DND-41 (cell line): ENCODE data around the gene C5orf22.

ENCODE experiments used
- EZH2 ChIP-seq: IDR thresholded peaks from 3 replicates; pipeline ENCODE4 v1.6.1; 2012; ENCODE audit warnings: borderline replicate concordance, low read depth, mild to moderate bottlenecking, moderate library complexity, low read length, inconsistent platforms; ENCODE audit not compliant: severe bottlenecking
- TF ChIP-seq, protein P1 (sequence below): IDR thresholded peaks from 2 replicates; pipeline ENCODE4 v1.5.1; 2012; ENCODE audit warnings: borderline replicate concordance, low read length, moderate library complexity, mild to moderate bottlenecking; ENCODE audit not compliant: poor library complexity, severe bottlenecking; ENCODE audit errors: extremely low read depth

DNA sequence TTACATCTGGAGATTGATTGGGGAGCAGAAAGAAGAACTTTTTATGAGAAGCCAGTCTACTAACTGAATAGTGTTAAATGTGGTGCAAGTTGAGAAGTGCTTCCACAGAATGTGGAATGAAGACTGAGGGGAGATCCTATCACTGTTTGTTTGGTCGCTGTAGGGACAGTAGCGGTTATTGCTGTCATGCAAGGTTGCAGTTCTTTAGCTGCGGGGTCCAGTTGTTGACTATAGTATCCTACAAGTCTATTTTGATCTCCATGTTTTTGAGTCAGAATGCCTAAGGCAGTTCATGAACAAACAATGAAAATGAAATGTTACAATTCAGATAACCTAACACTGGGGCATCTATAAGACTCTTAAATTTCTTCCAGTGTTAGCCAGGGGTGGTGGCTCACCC, 61.6 kb downstream of the C5orf22 start:
- TF ChIP-seq, protein P1, sequence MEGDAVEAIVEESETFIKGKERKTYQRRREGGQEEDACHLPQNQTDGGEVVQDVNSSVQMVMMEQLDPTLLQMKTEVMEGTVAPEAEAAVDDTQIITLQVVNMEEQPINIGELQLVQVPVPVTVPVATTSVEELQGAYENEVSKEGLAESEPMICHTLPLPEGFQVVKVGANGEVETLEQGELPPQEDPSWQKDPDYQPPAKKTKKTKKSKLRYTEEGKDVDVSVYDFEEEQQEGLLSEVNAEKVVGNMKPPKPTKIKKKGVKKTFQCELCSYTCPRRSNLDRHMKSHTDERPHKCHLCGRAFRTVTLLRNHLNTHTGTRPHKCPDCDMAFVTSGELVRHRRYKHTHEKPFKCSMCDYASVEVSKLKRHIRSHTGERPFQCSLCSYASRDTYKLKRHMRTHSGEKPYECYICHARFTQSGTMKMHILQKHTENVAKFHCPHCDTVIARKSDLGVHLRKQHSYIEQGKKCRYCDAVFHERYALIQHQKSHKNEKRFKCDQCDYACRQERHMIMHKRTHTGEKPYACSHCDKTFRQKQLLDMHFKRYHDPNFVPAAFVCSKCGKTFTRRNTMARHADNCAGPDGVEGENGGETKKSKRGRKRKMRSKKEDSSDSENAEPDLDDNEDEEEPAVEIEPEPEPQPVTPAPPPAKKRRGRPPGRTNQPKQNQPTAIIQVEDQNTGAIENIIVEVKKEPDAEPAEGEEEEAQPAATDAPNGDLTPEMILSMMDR: no peak
- TF ChIP-seq EZH2: no peak
